ENCODE data around the gene WLS. TPM values are rescaled to one million over a fixed set of nuclear protein-coding genes. Genes with fewer than 3 reads are reported as not detected.

The WLS gene
- total RNA-seq, 4 donors from 2014 or later: 44.1 to 160 (median 76.8) TPM

- TF ChIP-seq POLR2A (IDR thresholded peaks at IDR 0.05): no peak
- TF ChIP-seq, protein P1, sequence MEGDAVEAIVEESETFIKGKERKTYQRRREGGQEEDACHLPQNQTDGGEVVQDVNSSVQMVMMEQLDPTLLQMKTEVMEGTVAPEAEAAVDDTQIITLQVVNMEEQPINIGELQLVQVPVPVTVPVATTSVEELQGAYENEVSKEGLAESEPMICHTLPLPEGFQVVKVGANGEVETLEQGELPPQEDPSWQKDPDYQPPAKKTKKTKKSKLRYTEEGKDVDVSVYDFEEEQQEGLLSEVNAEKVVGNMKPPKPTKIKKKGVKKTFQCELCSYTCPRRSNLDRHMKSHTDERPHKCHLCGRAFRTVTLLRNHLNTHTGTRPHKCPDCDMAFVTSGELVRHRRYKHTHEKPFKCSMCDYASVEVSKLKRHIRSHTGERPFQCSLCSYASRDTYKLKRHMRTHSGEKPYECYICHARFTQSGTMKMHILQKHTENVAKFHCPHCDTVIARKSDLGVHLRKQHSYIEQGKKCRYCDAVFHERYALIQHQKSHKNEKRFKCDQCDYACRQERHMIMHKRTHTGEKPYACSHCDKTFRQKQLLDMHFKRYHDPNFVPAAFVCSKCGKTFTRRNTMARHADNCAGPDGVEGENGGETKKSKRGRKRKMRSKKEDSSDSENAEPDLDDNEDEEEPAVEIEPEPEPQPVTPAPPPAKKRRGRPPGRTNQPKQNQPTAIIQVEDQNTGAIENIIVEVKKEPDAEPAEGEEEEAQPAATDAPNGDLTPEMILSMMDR (IDR thresholded peaks at IDR 0.05): no peak
- no peak overlapping the region for H3K4me3 ChIP-seq
- no peaks in the 10 kb centered on the region for H3K27me3 ChIP-seq
- no peak for DNase-seq
- no peaks in the 10 kb centered on the region for H3K36me3 ChIP-seq
- intact Hi-C loops (cut with DNase I; ENCODE audit: low total_unique reads): no loop called here
- H3K9me3 ChIP-seq: no peaks in the 10 kb centered on the region
- peaks cover 0 to 6% of the 10 kb centered on the region in 2 donors for H3K4me1 ChIP-seq
- H3K27ac ChIP-seq: peak overlapping the region in 1 of 2 donors; percentile 23
Measured at GRCh38 chr1:68216089-68216772, 16.1 kb downstream of the WLS start.

- H3K9me3 ChIP-seq: no peaks in the 10 kb centered on the region
- peaks cover 0 to 6% of the 10 kb centered on the region in 2 donors for H3K4me1 ChIP-seq
- DNase-seq: peak; percentile 72 to 79
- H3K4me3 ChIP-seq: no peak overlapping the region
- H3K27me3 ChIP-seq: no peaks in the 10 kb centered on the region
- intact Hi-C loops (cut with DNase I; ENCODE audit: low total_unique reads): no loop called here
- no peak for TF ChIP-seq POLR2A (IDR thresholded peaks at IDR 0.05)
- TF ChIP-seq, protein P1 (IDR thresholded peaks at IDR 0.05): no peak
- H3K36me3 ChIP-seq: no peaks in the 10 kb centered on the region
- H3K27ac ChIP-seq: peak overlapping the region in 1 of 2 donors; percentile 39
Measured at GRCh38 chr1:68213843-68214242, 18.5 kb downstream of the WLS start.

- peaks cover 0 to 6% of the 10 kb centered on the region in 2 donors for H3K4me1 ChIP-seq
- no peak overlapping the region for H3K27ac ChIP-seq
- intact Hi-C loops (cut with DNase I; ENCODE audit: low total_unique reads): no loop called here
Measured at GRCh38 chr1:68211761-68212380, 20.5 kb downstream of the WLS start.

DNA sequence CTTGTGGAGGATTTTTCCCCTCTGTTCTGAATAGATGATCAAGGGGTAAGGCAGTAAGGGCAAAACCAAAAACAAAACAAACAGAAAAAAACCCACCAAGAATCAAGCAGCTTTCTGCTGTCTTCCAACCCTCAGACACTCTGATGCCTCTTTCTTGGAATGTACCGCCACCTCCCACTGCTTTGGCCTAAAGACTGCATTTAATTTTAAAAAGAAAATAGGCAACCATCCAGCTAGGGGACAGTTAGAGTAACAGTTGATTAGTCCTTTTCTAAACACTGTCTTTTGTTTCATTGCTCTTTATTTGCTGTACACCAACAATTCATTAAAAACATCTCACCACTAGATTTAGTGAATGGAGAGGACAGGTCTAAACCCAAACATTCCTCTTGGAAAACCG, 21.5 kb downstream of the WLS start:
- no peak overlapping the region for H3K27ac ChIP-seq
- DNase-seq: no peak
- TF ChIP-seq POLR2A (IDR thresholded peaks at IDR 0.05): no peak
- TF ChIP-seq, protein P1 (IDR thresholded peaks at IDR 0.05): no peak
- intact Hi-C loops (cut with DNase I; ENCODE audit: low total_unique reads): no loop called here
- no peaks in the 10 kb centered on the region for H3K9me3 ChIP-seq
- no peaks in the 10 kb centered on the region for H3K36me3 ChIP-seq
- no peak overlapping the region for H3K4me3 ChIP-seq
- H3K4me1 ChIP-seq: peaks cover 0 to 6% of the 10 kb centered on the region in 2 donors
- H3K27me3 ChIP-seq: no peaks in the 10 kb centered on the region

More at GRCh38 chr1:68211761-68212380, 20.5 kb downstream of the WLS start:
- no peak for DNase-seq
- H3K27me3 ChIP-seq: no peaks in the 10 kb centered on the region
- TF ChIP-seq POLR2A (IDR thresholded peaks at IDR 0.05): no peak
- TF ChIP-seq, protein P1 (IDR thresholded peaks at IDR 0.05): no peak
- H3K4me3 ChIP-seq: no peak overlapping the region
- H3K9me3 ChIP-seq: no peaks in the 10 kb centered on the region
- H3K36me3 ChIP-seq: no peaks in the 10 kb centered on the region

DNA sequence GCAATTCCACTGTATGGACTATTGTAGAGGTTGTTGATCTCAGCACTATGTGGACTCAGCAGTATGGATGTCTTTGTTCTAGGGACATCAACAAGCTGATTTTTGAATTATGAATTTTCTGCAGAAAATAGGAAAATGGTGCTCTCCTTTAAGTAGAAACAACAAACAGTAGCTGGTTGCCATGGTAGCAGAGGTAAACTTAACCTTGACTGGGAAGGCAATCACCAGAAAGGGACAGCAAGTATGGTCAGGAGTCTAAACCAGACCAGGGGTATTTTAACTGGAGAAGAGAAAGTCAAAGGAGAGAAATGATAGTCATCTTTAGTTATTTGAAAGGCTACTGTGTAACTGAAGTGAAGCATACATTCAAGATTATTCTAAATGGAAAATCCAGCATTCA, 22.3 kb downstream of the WLS start:
- Histone ChIP-seq H3K27me3 (no peaks in the 10 kb centered on the region), H3K27ac (no peak overlapping the region), H3K4me3 (no peak overlapping the region), H3K4me1 (peaks cover 0 to 6% of the 10 kb centered on the region in 2 donors), H3K9me3 (no peaks in the 10 kb centered on the region), H3K36me3 (no peaks in the 10 kb centered on the region)
- DNase-seq: no peak
- intact Hi-C loops (cut with DNase I; ENCODE audit: low total_unique reads): no loop called here
- TF ChIP-seq, protein P1 (IDR thresholded peaks at IDR 0.05): no peak
- TF ChIP-seq POLR2A (IDR thresholded peaks at IDR 0.05): no peak
